NB4 (cell line): Measurements from ENCODE around the gene MAP4K1.

ENCODE experiments used
- MAX ChIP-seq: IDR thresholded peaks from 2 replicates; pipeline ENCODE4 v1.6.1; 2011; ENCODE audit warnings: low read depth, low read length
- MYC ChIP-seq: IDR thresholded peaks from 2 replicates; pipeline ENCODE4 v1.6.1; 2011; ENCODE audit warnings: low read depth, low read length
- POLR2A ChIP-seq: IDR thresholded peaks from 2 replicates; pipeline ENCODE4 v1.6.1; 2011; ENCODE audit warnings: mild to moderate bottlenecking; ENCODE audit not compliant: insufficient read length; ENCODE audit errors: extremely low read depth
- TF ChIP-seq, protein P1 (sequence below): IDR thresholded peaks from one replicate; pipeline ENCODE4 v1.5.1; 2012; ENCODE audit warnings: low read depth, low read length

DNA sequence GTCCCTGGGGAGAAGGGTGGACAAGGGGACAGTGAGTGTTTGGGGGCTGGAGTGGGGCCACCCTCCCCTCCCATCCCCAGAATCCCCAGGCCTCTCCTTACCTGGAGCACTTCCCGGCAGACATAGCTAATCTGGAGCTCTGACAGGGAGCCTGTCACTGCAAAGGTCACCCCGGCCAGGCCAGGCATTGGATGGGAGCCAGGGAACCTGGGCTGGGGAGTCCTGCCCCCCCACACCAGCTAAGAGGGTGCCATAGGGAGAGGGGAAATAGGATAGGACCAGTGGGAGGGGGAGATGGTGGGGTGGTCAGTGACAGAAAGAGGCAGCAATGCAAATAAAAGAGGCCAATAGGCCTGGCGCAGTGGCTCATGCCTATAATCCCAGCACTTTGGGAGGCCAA lies 3.5 kb downstream of the MAP4K1 start:
- TF ChIP-seq POLR2A (no peak), MYC (no peak), MAX (no peak)
- TF ChIP-seq, protein P1, sequence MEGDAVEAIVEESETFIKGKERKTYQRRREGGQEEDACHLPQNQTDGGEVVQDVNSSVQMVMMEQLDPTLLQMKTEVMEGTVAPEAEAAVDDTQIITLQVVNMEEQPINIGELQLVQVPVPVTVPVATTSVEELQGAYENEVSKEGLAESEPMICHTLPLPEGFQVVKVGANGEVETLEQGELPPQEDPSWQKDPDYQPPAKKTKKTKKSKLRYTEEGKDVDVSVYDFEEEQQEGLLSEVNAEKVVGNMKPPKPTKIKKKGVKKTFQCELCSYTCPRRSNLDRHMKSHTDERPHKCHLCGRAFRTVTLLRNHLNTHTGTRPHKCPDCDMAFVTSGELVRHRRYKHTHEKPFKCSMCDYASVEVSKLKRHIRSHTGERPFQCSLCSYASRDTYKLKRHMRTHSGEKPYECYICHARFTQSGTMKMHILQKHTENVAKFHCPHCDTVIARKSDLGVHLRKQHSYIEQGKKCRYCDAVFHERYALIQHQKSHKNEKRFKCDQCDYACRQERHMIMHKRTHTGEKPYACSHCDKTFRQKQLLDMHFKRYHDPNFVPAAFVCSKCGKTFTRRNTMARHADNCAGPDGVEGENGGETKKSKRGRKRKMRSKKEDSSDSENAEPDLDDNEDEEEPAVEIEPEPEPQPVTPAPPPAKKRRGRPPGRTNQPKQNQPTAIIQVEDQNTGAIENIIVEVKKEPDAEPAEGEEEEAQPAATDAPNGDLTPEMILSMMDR = no peak
